Thyroid gland (tissue), 4 donors: ENCODE measurements around the gene CEP250.

Source experiments
- POLR2A ChIP-seq, 2 donors: fragments of 450-650 bp; IDR thresholded peaks; one replicate each; pipeline ENCODE4 v1.6.1; 2017; ENCODE audit warnings: antibody characterized with exemption in 2 of 2, mild to moderate bottlenecking in 2 of 2, moderate library complexity in 1 of 2
- TF ChIP-seq, protein P1 (sequence below), 6 experiments: fragments of 200-600 bp in 3 of 6; fragments of 450-650 bp in 3 of 6; sonication (generic) in 3 of 6; IDR thresholded peaks; one replicate each; pipeline ENCODE4 v1.5.1; 2016 to 2019; ENCODE audit warnings: antibody characterized with exemption in 6 of 6, mild to moderate bottlenecking in 2 of 6, inconsistent platforms in 1 of 6, moderate library complexity in 1 of 6

DNA sequence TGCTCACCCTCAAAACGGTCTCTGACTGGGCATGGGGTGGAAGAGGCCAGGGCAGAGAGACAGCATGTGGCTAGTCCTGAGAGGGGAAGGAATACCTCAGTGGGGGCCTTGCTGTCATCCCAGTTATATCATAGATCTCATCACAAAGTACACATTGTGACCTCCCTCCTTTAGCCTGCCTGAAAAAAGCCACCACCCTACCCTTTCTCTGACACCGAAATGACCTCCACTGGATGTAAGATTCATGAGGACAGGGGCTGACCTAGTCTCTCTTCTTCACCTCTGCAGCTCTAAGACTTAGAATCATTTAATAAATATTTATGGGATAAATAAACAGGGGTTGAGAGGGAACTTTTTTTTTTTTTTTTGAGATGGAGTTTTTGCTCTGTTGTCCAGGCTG, 74.2 kb downstream of the CEP250 start, which contains the start of gene C20orf173:
- TF ChIP-seq, protein P1, sequence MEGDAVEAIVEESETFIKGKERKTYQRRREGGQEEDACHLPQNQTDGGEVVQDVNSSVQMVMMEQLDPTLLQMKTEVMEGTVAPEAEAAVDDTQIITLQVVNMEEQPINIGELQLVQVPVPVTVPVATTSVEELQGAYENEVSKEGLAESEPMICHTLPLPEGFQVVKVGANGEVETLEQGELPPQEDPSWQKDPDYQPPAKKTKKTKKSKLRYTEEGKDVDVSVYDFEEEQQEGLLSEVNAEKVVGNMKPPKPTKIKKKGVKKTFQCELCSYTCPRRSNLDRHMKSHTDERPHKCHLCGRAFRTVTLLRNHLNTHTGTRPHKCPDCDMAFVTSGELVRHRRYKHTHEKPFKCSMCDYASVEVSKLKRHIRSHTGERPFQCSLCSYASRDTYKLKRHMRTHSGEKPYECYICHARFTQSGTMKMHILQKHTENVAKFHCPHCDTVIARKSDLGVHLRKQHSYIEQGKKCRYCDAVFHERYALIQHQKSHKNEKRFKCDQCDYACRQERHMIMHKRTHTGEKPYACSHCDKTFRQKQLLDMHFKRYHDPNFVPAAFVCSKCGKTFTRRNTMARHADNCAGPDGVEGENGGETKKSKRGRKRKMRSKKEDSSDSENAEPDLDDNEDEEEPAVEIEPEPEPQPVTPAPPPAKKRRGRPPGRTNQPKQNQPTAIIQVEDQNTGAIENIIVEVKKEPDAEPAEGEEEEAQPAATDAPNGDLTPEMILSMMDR (IDR thresholded peaks at IDR 0.05) = no peak
- TF ChIP-seq POLR2A (IDR thresholded peaks at IDR 0.05) = no peak
